Mononuclear cell (primary cell): Measurements from ENCODE around the gene LPIN1. TPM values are rescaled to one million over a fixed set of nuclear protein-coding genes. Genes with fewer than 3 reads are reported as not detected.

Experiments
- H3K27me3 ChIP-seq: 2 replicates; pipeline ENCODE4 v1.6.0; 2011; ENCODE audit warnings: low read length, control low read depth; ENCODE audit not compliant: insufficient read depth
- H3K4me1 ChIP-seq: 2 replicates; pipeline ENCODE4 v1.5.1; 2011; ENCODE audit warnings: mild to moderate bottlenecking, low read length, control low read depth; ENCODE audit not compliant: insufficient read depth
- H3K4me3 ChIP-seq: 2 replicates; pipeline ENCODE4 v1.5.1; 2011; ENCODE audit warnings: mild to moderate bottlenecking, low read length, moderate library complexity
- H3K9me3 ChIP-seq: 2 replicates; pipeline ENCODE4 v1.5.1; 2011; ENCODE audit warnings: low read depth, mild to moderate bottlenecking, control low read depth, low read length
- total RNA-seq: library from RNA; depleted of rRNA; stranded (reverse); fragments of >200 nt; gene quantifications from one replicate; pipeline ENCODE4 v1.2.3, GENCODE V29; 2012

Gene LPIN1
- total RNA-seq, 1 donor = 52.8 TPM

DNA sequence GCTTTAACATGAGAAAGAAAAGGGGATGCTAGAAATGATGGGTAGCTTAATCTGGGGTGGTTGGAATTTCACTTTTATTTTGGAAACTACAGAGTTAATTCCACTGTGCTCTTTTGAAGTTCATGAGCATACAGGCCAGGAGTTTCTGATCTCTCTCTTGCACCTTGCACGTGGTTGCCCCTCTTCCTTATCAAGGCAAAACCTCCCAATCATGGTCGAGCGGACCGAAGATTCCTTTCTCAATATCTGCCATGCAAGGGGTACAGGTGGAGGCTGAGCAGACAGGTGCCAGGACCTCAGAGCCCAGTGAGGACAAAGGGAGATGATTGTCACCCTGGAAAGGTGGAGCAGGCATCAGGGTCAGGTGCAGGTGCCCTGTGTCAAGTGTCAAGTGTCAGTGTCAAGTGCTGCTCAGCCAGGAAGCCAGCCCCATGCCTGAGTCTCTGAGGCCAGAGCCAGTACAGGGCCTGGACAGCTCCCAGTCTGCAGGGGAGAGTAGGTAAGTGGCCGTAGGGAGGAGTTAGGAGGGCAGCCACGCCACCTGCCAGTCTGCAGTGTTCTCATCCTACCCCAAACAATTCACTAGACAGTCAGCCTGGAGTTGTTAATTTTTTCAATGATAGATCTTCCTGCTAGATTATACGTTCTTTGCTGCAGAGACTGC is 42.2 kb downstream of the LPIN1 start:
- Histone ChIP-seq H3K9me3 (no peaks in the 10 kb centered on the region), H3K4me1 (no peaks in the 10 kb centered on the region), H3K27me3 (no peaks in the 10 kb centered on the region), H3K4me3 (no peak overlapping the region)

DNA sequence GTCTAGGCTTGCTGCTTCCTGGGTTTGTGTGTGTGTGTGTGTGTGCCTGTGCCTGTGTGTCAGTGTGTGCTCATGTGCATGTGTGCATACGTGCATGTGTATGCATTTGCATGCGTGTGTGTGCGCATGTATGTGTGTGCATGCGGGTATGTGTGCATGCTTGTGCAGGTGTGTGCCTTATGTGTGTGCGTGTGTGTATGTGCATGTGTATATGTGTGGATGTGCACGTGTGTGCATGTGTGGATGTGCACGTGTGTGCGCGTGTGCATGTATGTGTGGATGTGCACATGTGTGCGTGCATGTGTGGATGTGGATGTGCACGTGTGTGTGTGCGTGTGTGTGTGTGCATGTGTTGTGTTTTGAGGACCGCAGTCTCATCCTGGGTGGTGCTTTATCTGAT is 42.8 kb downstream of the LPIN1 start:
- H3K27me3 ChIP-seq = no peaks in the 10 kb centered on the region
- no peaks in the 10 kb centered on the region for H3K9me3 ChIP-seq
- no peaks in the 10 kb centered on the region for H3K4me1 ChIP-seq

DNA sequence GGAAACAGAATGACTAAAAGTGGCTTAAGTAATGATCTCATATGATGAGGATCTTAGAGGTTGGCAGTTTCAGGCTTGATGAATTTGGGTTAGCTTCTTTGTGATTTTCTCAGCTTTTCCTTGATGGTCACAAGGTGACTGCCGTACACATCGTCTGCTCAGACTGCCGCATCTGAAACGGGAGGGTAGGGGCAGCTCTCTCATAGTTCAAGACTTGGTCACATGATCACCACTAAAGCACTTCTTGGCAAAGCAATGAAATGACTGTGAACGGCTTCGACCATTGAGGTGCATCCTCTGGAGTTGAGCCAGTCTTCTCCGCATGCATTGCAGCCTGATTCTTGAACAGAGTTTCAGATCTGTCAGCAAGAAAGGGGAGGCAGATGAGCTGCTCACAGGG is 43.8 kb downstream of the LPIN1 start:
- no peak overlapping the region for H3K4me3 ChIP-seq
- H3K4me1 ChIP-seq = no peaks in the 10 kb centered on the region
- no peaks in the 10 kb centered on the region for H3K27me3 ChIP-seq
- no peaks in the 10 kb centered on the region for H3K9me3 ChIP-seq

More for the DNA sequence above, 42.8 kb downstream of the LPIN1 start:
- no peak overlapping the region for H3K4me3 ChIP-seq

DNA sequence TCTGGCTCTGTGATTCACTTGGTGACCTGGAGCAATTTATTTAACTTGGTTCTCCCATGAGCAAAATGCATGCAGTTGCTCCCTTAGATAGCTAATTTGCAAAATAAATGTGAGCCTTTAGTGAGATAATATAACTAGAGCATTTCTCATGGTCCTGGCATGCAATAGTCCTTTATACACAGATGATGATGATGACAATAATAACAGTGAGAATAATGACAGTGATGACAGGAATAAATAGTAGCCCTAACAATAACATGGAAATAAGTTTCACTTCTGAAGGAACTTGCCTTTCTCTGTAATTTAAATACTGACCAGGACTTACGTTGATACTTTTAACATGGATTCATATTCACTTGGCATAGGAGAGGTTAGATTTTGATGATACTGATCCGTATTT is 49.2 kb downstream of the LPIN1 start:
- Histone ChIP-seq H3K9me3 (no peaks in the 10 kb centered on the region), H3K4me3 (no peak overlapping the region), H3K4me1 (no peaks in the 10 kb centered on the region), H3K27me3 (no peaks in the 10 kb centered on the region)

DNA sequence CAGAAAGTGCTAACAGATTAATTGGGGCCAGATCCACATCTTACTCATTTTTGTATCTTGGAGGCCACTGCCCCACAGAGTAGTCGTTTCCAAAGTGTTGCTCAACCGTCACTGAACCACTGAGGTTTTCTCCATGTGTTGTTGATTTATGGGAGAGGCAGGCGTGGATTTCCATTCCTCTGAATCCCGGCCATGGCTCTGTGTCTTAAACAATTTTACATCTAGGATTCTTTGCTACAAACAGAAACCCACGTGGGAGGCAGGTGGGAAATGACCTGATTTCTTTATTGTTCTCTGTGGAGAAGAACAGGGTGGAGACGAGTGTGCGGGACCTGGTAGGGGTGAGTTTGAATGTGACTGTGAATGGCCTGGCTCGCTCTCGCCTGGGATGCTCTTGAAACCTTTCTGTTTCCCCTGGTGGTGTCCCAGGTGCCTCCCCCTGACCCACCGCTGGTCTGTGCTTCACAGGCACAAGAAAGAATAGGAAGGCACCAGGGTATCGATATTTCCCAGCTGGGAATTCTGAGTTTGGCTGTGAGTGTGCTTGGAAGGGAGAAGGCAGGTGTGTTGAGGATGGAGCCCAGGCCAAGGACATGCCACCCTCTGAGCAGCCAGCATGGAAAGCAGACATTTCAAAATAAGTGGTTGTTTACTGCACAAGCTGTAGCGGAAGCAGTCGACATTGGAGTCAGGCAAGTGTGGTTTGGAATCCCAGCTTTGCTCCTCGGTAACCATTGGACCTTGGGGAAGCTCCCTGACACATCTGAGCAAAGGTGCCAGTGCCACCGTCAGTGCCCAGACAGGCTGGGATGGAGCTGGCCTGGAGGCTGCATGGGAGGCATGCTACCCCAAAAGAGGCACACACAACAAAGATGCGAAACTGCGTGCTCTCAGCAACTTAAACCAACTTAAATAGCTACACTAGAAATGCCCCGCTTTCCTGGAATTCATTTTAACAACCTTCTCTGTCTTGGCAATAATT is 50.0 kb downstream of the LPIN1 start:
- Histone ChIP-seq H3K4me3 (no peak overlapping the region), H3K9me3 (no peaks in the 10 kb centered on the region), H3K4me1 (no peaks in the 10 kb centered on the region), H3K27me3 (no peaks in the 10 kb centered on the region)

DNA sequence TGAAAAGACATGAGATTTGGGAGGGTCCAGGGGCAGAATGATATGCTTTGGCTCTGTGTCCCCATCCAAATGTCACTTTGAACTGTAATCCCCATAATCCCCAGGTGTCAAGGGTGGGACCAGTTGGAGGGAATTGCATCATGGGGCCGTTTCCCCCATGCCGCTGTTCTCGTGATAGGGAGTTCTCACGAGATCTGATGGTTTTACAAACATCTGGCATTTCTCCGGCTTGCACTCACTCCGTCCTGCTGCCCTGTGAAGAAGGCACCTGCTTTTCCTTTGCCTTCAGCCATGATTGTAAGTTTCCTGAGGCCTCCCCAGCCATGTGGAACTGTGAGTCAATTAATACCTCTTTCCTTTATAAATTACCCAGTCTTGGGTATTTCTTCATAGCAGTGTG is 51.4 kb downstream of the LPIN1 start:
- Histone ChIP-seq H3K27me3 (no peaks in the 10 kb centered on the region), H3K4me1 (no peaks in the 10 kb centered on the region), H3K4me3 (no peak overlapping the region), H3K9me3 (no peaks in the 10 kb centered on the region)

DNA sequence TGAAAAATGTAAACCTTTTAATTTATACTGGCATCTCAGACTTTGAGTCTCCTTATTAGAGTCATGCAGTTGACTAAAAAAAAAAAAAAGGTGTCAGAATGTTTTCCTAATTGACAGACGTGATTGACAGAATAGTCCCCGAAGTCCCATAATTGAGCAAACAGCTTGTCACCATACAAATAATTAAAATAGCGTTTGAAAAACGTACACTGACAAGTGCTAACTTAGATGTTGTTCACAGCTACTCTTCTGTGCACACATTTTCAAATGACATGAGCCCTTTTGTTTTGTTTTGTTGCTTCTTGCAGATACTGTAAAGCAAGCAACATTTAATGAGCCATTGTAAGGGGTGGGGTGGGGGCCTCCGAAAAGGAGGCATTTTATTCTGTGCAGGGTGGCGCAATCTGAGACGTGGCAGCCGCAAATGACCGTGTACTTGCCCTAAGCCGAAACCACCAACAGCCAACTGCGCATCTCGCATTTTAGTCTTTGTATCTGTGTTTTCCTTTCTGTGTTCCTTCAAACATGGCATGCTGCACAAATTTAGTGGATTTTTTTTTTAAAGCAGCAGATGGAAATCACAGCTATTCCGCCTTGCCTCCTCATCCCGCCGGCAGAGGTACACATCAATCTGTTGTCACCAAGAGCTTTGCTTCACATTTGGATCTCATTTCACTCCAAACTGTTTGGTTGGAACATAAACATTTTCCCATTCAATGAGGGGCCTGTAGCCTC is 52.4 kb downstream of the LPIN1 start:
- H3K9me3 ChIP-seq = no peaks in the 10 kb centered on the region
- no peaks in the 10 kb centered on the region for H3K4me1 ChIP-seq
- no peak overlapping the region for H3K4me3 ChIP-seq
- no peaks in the 10 kb centered on the region for H3K27me3 ChIP-seq

DNA sequence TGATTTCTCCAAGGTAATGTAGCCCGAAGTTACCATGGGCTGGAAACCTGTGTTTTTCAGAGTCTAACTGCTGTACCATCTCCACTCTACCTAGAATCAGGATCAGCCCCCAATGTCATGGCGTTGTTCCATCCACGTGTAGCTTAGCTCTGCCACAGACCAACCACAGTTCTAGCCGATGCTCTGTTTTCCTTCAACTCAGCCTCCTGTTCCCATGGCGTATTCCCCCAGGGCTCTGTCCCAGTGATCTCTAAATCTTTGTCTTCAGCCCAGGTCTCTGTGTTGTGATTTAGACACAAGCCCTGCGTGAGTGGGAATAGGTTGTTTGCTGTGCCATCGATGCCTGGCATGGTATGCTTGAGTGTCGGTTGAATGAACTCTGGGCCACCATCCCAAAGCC is 53.4 kb downstream of the LPIN1 start:
- H3K4me3 ChIP-seq = no peak overlapping the region
- H3K27me3 ChIP-seq = no peaks in the 10 kb centered on the region
- no peaks in the 10 kb centered on the region for H3K9me3 ChIP-seq
- H3K4me1 ChIP-seq = no peaks in the 10 kb centered on the region

DNA sequence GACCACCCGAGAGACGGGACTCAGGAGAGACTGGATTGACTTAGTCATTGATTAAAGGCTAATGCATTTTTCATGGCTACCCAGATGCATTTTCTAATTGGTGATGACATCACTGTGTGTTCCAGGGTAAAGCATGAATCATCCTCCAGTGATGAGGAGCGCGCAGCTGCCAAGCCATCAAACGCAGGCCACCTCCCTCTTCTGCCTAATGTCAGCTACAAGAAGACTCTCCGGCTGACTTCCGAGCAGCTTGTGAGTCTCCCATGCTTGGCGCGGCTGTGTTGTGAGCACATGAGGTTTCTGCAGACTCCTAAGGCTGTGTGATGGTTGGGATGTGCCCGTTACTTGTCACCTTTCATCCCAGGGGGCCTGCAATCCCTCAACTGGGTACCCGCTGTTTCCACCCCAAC is 56.4 kb downstream of the LPIN1 start:
- H3K4me1 ChIP-seq = no peaks in the 10 kb centered on the region
- no peak overlapping the region for H3K4me3 ChIP-seq
- H3K27me3 ChIP-seq = no peaks in the 10 kb centered on the region
- H3K9me3 ChIP-seq = no peaks in the 10 kb centered on the region

DNA sequence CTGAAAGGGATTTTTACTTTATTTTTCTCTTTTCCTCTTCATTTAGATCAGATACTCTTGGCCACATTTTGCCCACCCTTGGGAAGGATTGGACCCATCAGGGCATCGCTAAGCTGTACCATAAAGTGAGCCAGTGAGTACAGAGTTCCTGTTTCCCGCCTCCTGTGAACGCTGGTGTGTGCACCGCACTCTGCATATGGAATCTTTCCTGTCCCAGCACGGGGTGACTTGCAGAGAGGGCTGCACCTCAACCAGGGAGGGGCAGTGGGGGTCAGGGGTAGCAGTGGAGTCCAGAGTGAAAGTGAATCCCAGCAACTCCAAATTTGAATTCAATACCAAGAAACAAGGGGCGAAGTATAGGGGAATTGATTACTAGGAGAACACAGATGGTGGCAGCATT is 58.6 kb downstream of the LPIN1 start:
- Histone ChIP-seq H3K4me1 (no peaks in the 10 kb centered on the region), H3K4me3 (no peak overlapping the region), H3K9me3 (no peaks in the 10 kb centered on the region), H3K27me3 (no peaks in the 10 kb centered on the region)

DNA sequence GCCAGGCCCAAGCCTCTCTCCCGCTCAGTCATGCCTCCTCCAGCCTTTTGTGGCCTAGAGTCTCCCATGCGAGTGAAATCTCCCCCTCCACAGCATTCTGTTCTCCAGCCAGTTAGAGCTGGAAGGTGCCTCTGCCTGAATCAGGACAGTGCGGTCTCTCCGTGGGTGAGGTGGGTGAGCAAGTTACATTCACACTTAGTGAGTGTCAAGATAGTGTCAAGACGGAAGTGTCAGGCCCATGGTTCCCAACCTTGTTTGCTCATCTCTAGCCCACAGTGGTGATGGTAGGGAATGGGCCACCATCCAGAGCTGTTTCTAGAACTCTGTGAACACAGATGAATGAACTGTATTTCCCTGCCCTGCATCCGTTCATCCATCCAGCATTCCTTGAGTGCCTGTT is 59.5 kb downstream of the LPIN1 start:
- Histone ChIP-seq H3K9me3 (no peaks in the 10 kb centered on the region), H3K4me1 (no peaks in the 10 kb centered on the region), H3K27me3 (no peaks in the 10 kb centered on the region), H3K4me3 (no peak overlapping the region)

DNA sequence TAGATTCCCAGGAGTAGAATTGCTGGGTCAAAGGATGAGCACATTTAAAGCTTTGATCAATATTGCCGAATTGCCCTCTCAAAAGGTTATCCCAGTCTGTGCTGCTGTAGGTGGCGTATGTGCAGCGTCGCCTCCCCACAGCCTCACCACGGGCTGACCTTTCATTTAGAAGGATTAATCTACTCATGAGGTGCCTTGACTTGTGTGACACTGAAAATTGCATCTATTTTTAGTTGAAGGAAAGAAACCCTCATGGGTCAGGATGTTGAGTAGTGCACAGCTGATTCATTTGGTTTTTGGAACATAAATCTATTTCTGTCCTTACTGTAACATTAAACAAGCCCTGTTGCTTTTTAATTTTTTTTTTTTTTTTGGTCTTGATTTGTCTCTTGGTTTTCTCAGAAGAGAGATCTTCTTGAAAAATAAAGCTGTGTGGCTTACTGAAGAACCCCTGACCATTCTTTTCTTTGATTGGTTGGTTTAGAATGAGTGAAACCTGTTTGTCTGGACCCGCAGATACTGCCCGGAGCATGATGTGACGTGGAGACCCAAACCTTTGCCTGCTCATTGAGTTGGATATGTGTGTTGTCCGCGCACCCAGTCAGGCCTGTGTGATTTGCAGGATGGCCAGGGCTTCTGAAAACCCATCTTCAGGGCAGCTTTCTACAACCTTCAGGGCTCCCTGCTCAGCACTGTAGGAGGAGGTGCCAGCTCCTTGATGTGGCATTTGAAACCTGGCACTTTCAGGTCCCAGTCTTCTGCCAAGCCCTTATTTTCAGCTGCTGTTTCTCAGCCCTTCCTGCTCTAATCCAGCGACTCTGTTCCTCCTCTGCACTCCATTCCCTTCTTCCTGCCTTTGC is 61.0 kb downstream of the LPIN1 start:
- Histone ChIP-seq H3K27me3 (no peaks in the 10 kb centered on the region), H3K4me3 (no peak overlapping the region), H3K9me3 (no peaks in the 10 kb centered on the region), H3K4me1 (no peaks in the 10 kb centered on the region)

DNA sequence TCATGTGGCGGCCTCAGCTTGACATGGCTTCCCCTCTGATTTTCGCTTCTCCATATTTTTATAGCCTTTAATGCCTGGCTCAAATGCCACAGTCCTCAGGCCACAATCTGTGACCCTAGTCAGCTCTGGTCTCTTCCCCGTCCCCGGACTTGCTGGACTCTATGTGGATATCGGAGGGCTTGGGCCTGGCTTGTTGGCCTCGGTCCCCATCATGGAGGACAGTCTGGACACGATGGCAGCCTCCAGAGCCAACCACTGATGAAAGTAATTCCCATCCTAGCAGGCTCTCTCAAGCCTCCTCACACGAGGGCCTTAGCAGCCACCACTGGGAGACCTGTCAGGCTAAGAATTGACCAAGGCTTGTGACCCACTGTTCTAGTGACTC is 61.6 kb downstream of the LPIN1 start:
- Histone ChIP-seq H3K9me3 (no peaks in the 10 kb centered on the region), H3K4me3 (no peak overlapping the region), H3K4me1 (no peaks in the 10 kb centered on the region), H3K27me3 (no peaks in the 10 kb centered on the region)

DNA sequence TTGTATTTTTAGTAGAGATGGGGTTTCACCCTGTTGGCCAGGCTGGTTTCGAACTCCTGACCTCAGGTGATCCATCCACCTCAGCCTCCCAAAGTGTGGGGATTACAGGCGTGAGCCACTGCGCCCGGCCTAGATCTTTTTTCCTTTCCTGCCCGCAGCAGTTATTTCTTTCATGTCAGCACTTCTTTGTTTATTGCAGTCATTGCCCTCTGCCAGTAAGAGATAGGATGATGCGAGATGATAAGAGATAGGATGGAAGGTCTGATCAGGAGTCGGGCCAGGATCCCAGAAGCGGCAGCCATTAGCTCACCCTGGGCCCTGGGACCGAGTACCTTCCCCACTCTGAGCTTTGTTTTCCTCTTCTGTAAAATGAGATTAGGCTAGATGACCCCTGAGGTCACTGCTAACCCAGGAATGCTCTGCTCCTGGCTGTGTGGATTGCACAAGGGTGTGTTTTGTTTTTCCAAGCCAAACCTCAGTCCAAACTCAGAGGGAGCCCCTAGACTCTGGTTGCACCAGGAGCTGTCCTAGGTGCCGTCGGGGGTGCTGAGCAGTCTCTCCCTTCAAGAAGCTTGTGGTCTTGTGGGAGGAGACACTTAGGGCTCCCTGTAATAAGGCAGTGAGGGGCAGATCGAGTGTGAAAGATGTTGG is 63.3 kb downstream of the LPIN1 start:
- Histone ChIP-seq H3K4me3 (no peak overlapping the region), H3K27me3 (no peaks in the 10 kb centered on the region), H3K9me3 (no peaks in the 10 kb centered on the region), H3K4me1 (no peaks in the 10 kb centered on the region)
